Bone marrow (tissue), 2 donors: ENCODE measurements around the gene PAK2.
"Not testable (repeated sequence)": the region's sequence is repeated elsewhere in the genome, so short reads cannot be mapped to it uniquely, and the experiment has no call there.

Source experiments
- DNase-seq, 2 donors: peaks; one replicate each; lab custom pipeline; 2025; lab: John Stamatoyannopoulos, UW

Gene PAK2

GRCh38 chr3:196844235-196845219, 104.9 kb downstream of the PAK2 start:
- DNase-seq, result not testable (repeated sequence)

- not testable (repeated sequence) for DNase-seq
Measured at GRCh38 chr3:196848375-196848774, 108.7 kb downstream of the PAK2 start.

GRCh38 chr3:196849180-196849741, 109.6 kb downstream of the PAK2 start:
- no peak for DNase-seq

GRCh38 chr3:196863000-196863399, 123.3 kb downstream of the PAK2 start:
- DNase-seq, result not testable (repeated sequence)

GRCh38 chr3:196867155-196867506, 127.5 kb downstream of the PAK2 start:
- no peak for DNase-seq

GRCh38 chr3:196867507-196868296, 128.0 kb downstream of the PAK2 start, which contains the start of gene SENP5:
Gene SENP5, plus strand, starts transcription at chr3:196867920. Its CDS starts 17,262 bp downstream, at chr3:196885182.
- peak; percentile 65 to 83 for DNase-seq

GRCh38 chr3:196868297-196868661, 128.6 kb downstream of the PAK2 start:
- peak in 1 of 2 donors; percentile 59 for DNase-seq

GRCh38 chr3:196872316-196872715, 132.7 kb downstream of the PAK2 start:
- no peak for DNase-seq

- not testable (repeated sequence) for DNase-seq
Measured at GRCh38 chr3:196874511-196875094, 134.9 kb downstream of the PAK2 start.

GRCh38 chr3:196875258-196875657, 135.6 kb downstream of the PAK2 start:
- no peak for DNase-seq
